ENCODE data around the gene TCIRG1.
A peak's percentile ranks its signal among the peaks of the same experiment; 100 is the strongest.

Gene TCIRG1

DNA sequence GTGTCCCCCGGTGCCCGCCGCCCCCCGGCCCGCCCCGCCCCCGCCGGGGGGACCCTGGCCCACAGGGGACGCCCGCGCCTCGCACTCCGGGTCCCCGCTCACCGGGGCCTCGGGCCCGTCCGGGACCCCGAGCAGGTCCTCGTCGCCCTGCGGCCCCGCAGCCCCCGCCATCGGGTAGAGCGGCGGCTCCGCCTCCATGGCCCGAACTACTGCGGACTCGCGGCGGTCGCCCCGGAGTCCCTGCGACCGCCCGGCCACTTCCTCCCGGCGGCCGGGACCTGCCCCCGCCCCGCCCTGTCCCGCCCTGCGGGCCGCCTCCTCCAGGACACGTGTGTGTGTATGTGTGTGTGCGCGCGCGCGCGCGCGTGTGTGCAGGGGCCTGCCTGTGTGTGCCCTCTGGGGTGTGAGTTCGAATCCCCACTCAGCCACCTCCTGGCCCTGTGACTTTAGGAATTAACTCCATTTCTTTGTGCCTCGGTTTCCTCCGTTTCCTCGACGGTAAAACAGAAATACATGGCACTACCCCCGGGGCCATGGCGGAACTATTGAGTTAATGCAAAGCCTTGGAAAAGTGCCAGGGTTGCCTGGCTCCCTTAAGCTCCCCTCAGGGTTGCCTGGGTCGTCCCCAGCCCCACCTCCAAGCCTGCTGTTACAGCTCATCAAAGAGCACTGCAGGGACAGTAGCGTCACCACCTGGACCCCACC lies 34.8 kb upstream of the TCIRG1 start, which contains the start of gene UNC93B1:
Gene UNC93B1 (minus strand): TSS at position 252 of the 705 bp plus-strand sequence. CDS start 54 bp downstream, at position 198.
- peak within 1 kb of the TSS; percentile 57 for H3K4me3 ChIP-seq (replicated peaks; ENCODE audit: low read depth, low read length)
- peak; percentile 75 for DNase-seq (ENCODE audit: low read depth)
- TF ChIP-seq, protein P1, sequence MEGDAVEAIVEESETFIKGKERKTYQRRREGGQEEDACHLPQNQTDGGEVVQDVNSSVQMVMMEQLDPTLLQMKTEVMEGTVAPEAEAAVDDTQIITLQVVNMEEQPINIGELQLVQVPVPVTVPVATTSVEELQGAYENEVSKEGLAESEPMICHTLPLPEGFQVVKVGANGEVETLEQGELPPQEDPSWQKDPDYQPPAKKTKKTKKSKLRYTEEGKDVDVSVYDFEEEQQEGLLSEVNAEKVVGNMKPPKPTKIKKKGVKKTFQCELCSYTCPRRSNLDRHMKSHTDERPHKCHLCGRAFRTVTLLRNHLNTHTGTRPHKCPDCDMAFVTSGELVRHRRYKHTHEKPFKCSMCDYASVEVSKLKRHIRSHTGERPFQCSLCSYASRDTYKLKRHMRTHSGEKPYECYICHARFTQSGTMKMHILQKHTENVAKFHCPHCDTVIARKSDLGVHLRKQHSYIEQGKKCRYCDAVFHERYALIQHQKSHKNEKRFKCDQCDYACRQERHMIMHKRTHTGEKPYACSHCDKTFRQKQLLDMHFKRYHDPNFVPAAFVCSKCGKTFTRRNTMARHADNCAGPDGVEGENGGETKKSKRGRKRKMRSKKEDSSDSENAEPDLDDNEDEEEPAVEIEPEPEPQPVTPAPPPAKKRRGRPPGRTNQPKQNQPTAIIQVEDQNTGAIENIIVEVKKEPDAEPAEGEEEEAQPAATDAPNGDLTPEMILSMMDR (IDR thresholded peaks at IDR 0.05; ENCODE audit: low read length, missing control alignments) = no peak

DNA sequence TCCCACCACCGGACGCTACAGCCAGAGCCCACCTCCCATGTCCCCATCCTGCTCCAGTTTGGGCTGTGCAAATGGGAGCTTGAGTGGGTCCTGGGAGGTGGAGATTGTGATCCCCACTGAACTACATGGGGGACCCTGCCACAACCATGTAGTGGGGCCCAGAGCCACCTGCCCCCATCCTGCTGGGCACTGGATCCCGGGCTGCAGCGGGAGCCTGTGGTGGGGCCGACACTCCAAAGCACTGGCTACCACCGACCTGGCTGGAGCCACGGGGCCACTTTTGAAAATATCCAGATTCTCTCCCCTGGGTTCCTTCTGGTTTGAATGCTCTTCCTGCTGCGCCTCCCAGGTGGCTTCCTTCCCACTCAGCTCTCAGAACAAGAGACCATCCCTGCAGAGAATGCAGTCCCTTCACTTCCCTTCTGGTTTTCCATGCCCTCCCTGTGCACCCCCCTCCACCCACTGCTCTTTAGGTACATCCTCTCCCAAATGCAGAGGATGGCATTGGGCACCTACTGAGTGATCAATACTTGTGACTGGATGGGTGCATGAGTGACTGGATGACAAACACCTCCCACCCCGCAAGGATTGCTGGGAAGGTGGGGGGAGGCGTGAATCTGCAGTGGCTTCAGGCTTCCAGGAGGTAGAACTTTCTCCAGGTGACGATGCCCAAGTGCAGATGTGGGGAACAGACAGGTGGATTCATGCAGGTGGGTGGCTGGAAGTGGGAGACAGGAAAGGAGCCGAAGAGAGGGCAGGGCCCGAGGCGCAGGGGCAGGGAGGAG lies 34.1 kb upstream of the TCIRG1 start:
- TF ChIP-seq, protein P1 (IDR thresholded peaks at IDR 0.05; ENCODE audit: low read length, missing control alignments) = no peak
- no peak for DNase-seq (ENCODE audit: low read depth)
- peak overlapping the region; percentile 57 for H3K4me3 ChIP-seq (replicated peaks; ENCODE audit: low read depth, low read length)

DNA sequence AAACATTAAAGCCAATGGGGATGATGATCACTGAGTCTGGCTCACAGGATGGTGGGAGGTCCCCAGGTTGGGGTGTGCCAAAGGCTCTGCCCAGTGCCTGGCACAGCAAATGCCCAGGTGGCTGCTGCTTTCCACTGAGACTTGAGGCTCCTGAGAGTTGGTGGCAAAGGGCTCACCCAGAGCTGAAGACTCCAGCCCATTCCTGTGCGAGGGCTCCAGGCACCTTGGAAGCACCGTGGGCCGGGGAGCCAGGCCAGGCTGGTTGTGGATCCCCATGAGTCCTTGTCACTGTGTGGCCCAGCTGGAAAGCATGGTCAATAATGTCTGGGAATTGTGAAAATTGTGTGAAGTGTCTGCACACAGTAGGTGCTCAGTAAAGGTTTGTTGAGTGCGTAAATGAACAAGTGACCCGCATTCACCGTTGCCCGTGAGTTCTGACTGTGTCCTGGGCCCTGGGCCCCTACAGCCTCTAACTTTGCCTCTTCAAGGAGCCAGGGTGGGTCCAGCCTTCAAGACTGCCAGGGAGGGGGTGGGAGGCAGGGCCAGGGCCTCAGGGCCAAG lies 32.1 kb upstream of the TCIRG1 start:
- no peak overlapping the region for H3K4me3 ChIP-seq (replicated peaks; ENCODE audit: low read depth, low read length)
- DNase-seq (ENCODE audit: low read depth) = no peak
- TF ChIP-seq, protein P1 (IDR thresholded peaks at IDR 0.05; ENCODE audit: low read length, missing control alignments) = no peak

DNA sequence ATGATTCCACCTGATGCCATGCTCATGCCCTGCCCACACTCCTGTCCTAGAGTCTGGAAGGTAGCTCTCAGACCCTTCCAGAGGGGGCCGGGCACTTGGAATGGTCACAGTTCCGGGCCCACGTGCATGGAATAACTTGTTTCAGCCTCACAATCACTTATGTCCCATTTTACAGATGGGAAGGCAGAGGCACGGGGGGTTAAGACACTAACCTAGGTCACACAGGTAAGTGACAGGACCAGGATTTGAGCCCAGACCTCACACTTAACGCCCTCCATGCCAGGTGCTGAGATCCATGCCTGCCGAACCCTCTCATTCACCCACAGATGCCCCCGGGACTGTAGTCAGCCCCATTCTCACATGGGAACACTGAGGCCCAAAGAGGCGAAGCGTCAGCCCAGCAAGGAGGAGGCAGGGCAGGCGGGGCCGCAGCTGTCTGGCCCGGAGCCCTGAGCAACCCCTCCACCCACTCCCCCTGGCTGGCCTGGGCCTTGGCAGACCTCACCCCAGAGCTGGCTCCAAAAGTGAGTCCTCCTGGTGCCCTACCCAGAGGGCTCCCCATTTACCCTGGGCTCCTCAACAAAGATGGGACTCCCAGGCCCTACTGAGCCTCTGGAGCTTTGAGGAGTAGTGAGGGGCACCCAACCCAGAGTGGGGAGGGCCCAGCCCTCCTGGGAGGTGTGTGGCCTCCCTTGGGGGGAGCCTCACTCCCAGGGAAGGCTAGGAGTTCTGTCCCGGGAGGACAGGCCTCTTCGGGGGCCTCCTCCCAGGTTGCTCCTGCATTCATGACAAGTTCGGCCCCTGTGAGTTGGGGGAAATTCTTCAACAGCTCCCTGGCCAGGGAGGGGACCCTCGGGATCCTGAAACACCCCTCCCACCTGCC lies 31.1 kb upstream of the TCIRG1 start:
- TF ChIP-seq, protein P1 (IDR thresholded peaks at IDR 0.05; ENCODE audit: low read length, missing control alignments) = no peak

DNA sequence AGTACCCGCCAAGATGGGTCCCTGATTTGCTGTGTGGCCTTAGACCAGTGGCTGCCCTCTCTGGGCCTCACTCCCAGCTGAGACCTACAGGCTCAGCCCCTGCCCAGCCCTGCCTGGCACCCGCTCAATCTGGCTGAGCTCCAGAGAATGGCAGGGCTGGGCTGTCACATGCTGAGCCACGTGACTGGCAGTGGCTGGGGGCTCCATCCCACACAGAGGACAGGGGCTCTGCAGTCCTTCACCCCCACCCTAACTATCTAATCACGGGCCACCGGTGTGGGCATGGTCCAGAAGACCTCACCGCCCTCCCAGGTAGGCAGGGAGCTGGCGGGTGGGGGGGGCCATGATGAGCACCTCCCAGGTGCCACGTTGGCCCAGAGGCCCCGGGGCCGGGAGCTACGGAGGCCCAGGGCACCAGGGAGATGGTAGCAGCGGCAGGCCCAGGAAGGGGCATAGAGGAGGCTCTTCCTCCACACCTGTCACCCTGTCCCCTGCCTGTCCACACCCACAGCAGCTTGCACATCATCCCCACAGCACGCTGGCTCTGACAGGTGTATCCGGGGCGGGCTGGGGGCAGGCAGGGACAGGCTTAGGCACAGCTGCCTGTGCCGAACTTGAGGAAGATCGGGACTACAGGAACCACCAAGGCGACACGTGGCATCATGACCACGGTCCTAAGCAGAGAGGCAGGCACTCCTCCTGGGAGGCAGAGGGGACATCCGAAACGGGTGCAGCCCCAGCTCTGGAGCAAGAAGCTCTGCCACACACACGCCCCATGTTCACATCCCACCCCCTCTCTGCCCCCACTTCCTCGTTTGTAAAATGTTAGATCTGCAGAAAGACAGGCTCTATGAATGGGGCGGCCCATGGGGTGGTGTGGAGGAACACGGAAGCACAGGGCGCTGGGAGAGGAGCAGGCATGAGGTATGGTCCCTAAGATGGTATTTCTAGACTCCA lies 30.2 kb upstream of the TCIRG1 start:
- no peak for DNase-seq (ENCODE audit: low read depth)
- TF ChIP-seq, protein P1 (IDR thresholded peaks at IDR 0.05; ENCODE audit: low read length, missing control alignments) = no peak
- H3K4me3 ChIP-seq (replicated peaks; ENCODE audit: low read depth, low read length) = no peak overlapping the region

More for the DNA sequence above, 31.1 kb upstream of the TCIRG1 start:
- no peak for DNase-seq (ENCODE audit: low read depth)
- no peak overlapping the region for H3K4me3 ChIP-seq (replicated peaks; ENCODE audit: low read depth, low read length)
